Right atrium auricular region (tissue), 2 donors: ENCODE data around the gene MTURN. TPM values are rescaled to one million over a fixed set of nuclear protein-coding genes. Genes with fewer than 3 reads are reported as not detected.

Source experiments
- DNase-seq: peaks from one replicate; pipeline ENCODE4 v3.0.0-alpha.2; 2019; ENCODE audit warnings: low spot score
- H3K27ac ChIP-seq, 2 donors: fragments of 200-600 bp; sonication (generic); 1 replicate in 1 of 2; 2 replicates in 1 of 2; pipeline ENCODE4 v1.5.1; 2016 to 2019
- H3K27me3 ChIP-seq, 2 donors: fragments of 200-600 bp; sonication (generic); one replicate each; pipeline versions ENCODE4 v1.5.1 to v1.6.0; 2017 to 2019
- H3K36me3 ChIP-seq: fragments of 200-600 bp; sonication (generic); one replicate; pipeline ENCODE4 v1.5.1; 2016
- H3K4me1 ChIP-seq, 2 donors: fragments of 200-600 bp; sonication (generic); one replicate each; pipeline versions ENCODE4 v1.5.1 to v1.6.0; 2017 to 2019
- H3K4me3 ChIP-seq, 2 donors: fragments of 200-600 bp; sonication (generic); 1 replicate in 1 of 2; 2 replicates in 1 of 2; pipeline ENCODE4 v1.5.1; 2017 to 2019; ENCODE audit warnings: mild to moderate bottlenecking in 1 of 2, moderate library complexity in 1 of 2
- H3K9me3 ChIP-seq, 2 donors: fragments of 200-600 bp; sonication (generic); one replicate each; pipeline ENCODE4 v1.5.1; 2019
- total RNA-seq, 2 donors: library from RNA; depleted of rRNA; stranded (reverse); fragments of >200 nt; gene quantifications; one replicate each; pipeline ENCODE4 v1.1.0, GENCODE V29; 2016
- TF ChIP-seq, protein P1 (sequence below), 2 donors: fragments of 200-600 bp; sonication (generic); IDR thresholded peaks; one replicate each; pipeline ENCODE4 v1.5.1; 2019; ENCODE audit warnings: antibody characterized with exemption in 2 of 2

MTURN gene
- total RNA-seq, 2 donors from 2014 or later, result 17.4 to 65.4 TPM

DNA sequence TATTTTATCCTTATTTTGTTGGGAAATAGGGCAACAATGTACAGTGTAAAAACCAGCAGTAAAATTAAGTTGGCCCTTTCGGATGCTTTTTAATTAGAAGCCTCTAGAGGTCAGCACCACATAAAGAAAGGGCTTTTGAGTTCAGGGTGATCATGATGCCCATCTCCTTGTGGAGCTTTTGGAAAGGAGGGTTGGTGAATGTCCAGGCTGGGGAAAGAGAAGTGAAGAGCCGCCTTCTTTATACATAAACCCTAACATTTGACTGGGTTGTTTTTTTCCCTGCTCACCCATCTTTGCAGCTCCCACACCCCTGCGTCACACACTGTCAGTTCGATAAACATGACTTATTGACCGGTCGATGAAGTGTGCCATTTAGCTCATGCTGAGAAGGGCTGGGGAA, 29.8 kb downstream of the MTURN start:
- no peak for DNase-seq

DNA sequence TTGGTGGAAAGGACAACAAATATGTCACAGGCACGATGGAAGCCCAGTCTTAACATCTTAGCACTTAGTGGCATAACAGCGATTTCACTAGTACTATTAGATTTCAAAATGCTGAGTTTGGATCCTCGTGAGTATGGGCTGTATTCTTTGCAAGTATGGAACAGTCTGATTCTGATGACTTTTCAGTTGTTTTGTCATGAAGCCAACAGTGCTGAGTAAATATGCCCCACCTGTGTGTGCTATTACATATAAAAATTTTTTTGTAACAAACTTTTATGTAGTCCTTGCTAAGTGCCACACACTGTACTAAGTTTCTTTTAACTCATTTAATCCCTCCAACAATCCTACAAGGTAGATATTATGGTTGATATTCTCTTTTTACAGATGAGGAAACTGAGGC, 30.8 kb downstream of the MTURN start:
- Histone ChIP-seq H3K4me1 (peaks cover 0 to 11% of the 10 kb centered on the region in 2 donors), H3K27ac (no peak overlapping the region)

More for the DNA sequence above, 29.8 kb downstream of the MTURN start:
- no peaks in the 10 kb centered on the region for H3K36me3 ChIP-seq
- H3K27ac ChIP-seq, result no peak overlapping the region
- TF ChIP-seq, protein P1, sequence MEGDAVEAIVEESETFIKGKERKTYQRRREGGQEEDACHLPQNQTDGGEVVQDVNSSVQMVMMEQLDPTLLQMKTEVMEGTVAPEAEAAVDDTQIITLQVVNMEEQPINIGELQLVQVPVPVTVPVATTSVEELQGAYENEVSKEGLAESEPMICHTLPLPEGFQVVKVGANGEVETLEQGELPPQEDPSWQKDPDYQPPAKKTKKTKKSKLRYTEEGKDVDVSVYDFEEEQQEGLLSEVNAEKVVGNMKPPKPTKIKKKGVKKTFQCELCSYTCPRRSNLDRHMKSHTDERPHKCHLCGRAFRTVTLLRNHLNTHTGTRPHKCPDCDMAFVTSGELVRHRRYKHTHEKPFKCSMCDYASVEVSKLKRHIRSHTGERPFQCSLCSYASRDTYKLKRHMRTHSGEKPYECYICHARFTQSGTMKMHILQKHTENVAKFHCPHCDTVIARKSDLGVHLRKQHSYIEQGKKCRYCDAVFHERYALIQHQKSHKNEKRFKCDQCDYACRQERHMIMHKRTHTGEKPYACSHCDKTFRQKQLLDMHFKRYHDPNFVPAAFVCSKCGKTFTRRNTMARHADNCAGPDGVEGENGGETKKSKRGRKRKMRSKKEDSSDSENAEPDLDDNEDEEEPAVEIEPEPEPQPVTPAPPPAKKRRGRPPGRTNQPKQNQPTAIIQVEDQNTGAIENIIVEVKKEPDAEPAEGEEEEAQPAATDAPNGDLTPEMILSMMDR (IDR thresholded peaks at IDR 0.05), result peak in 1 of 2 donors; percentile 70
- no peaks in the 10 kb centered on the region for H3K9me3 ChIP-seq
- H3K4me1 ChIP-seq, result peaks cover 0 to 17% of the 10 kb centered on the region in 2 donors
- H3K27me3 ChIP-seq, result no peaks in the 10 kb centered on the region
- H3K4me3 ChIP-seq, result no peak overlapping the region

DNA sequence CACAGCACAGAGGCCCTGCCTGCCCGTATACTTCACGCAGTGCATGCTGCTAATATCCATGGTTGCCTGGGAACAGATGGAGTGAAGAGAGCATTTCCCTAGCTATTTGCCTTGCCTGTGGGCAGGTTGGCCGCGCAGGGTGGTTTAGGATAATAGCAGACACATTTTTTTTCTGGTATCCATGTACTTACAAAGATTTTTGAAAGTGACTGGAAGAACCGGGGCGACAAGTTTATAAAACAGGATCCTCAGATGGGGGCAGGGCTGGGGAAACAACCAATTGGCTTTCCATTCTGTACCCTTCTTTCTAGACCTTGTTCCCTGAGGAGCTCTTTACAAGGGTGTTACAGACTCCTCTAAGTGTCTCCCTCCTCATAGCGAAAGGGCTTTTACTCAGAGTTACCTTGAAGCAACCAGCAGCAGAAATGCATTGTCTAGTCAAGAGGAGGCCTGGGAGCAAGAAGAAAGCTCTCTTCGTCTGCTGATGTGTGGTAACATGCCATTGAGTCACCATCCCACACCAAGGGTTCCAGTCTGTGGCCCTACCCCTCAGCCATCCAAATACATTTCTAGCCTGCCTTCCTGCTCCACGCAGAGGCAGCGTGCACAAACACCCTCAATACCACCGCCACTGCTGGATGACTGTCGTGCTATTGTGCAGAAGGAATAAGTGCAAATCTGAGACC, 31.5 kb downstream of the MTURN start:
- Histone ChIP-seq H3K27me3 (no peaks in the 10 kb centered on the region), H3K4me1 (peaks cover 0 to 11% of the 10 kb centered on the region in 2 donors), H3K9me3 (no peaks in the 10 kb centered on the region), H3K36me3 (no peaks in the 10 kb centered on the region), H3K27ac (no peak overlapping the region), H3K4me3 (no peak overlapping the region)
- TF ChIP-seq, protein P1 (IDR thresholded peaks at IDR 0.05), result no peak
- no peak for DNase-seq

More for the DNA sequence above, 30.8 kb downstream of the MTURN start:
- Histone ChIP-seq H3K36me3 (no peaks in the 10 kb centered on the region), H3K9me3 (no peaks in the 10 kb centered on the region), H3K4me3 (no peak overlapping the region), H3K27me3 (no peaks in the 10 kb centered on the region)
- DNase-seq, result no peak
- TF ChIP-seq, protein P1 (IDR thresholded peaks at IDR 0.05), result no peak

DNA sequence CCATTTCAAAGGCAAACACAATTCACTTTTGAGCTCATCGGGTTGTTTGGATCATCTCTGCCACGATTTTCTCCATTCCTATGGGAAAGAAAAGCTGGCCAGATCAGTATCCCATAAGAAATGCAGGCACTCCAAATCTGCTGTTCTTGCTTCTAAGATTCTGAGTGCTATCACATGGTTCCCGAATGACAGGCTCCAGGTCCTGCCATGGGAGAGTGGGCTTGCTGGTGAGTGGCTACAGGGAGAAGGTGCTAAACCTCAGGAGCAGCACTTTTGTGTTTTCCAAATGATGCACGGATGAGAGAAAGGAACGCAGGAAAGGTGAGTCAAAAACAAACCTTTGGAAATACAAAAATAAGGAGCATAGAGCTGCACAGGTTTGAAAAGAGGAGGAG, 32.1 kb downstream of the MTURN start:
- Histone ChIP-seq H3K9me3 (no peaks in the 10 kb centered on the region), H3K27ac (no peak overlapping the region), H3K27me3 (no peaks in the 10 kb centered on the region), H3K4me1 (peaks cover 0 to 11% of the 10 kb centered on the region in 2 donors), H3K4me3 (no peak overlapping the region), H3K36me3 (no peaks in the 10 kb centered on the region)
- TF ChIP-seq, protein P1 (IDR thresholded peaks at IDR 0.05), result no peak
- no peak for DNase-seq

DNA sequence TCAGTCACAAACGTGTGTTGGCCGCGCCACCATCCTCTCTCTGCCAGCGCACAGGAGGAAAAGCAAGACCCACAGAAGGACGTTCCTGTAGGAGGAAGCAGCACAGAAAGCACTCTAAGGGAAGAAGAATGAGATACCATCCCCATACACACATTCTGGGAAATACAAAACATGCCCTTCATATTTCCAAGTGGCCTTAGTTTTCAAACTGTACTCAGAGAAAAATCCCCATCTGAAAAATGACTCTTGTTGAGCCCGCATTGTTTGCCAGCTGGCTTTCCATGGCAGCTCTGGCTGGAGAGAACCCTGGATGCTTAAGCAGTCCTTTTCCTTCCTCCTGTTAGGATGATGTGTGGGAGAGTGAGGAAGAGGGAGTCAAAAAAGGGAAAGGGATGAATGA, 33.1 kb downstream of the MTURN start:
- no peak for DNase-seq
- H3K4me1 ChIP-seq, result peaks cover 0 to 19% of the 10 kb centered on the region in 2 donors
- H3K27ac ChIP-seq, result no peak overlapping the region

More for the DNA sequence above, 33.1 kb downstream of the MTURN start:
- no peaks in the 10 kb centered on the region for H3K27me3 ChIP-seq
- no peaks in the 10 kb centered on the region for H3K9me3 ChIP-seq
- H3K4me3 ChIP-seq, result no peak overlapping the region
- H3K36me3 ChIP-seq, result no peaks in the 10 kb centered on the region
- TF ChIP-seq, protein P1 (IDR thresholded peaks at IDR 0.05), result no peak
